H7 (cell line): ENCODE results near the gene SOWAHD. TPM values are rescaled to one million over a fixed set of nuclear protein-coding genes. Genes with fewer than 3 reads are reported as not detected.
"Not testable (repeated sequence)": the region's sequence is repeated elsewhere in the genome, so short reads cannot be mapped to it uniquely, and the experiment has no call there.

Experiments used
- DNase-seq: peaks from one replicate; pipeline ENCODE4 v3.0.0; 2012
- H3K27me3 ChIP-seq: 2 replicates; pipeline ENCODE4 v1.6.0; 2011; ENCODE audit warnings: mild to moderate bottlenecking, low read length; ENCODE audit not compliant: control insufficient read depth, insufficient read depth
- H3K36me3 ChIP-seq: replicated peaks from 2 replicates; pipeline ENCODE4 v1.5.1; 2011; ENCODE audit warnings: low read length; ENCODE audit not compliant: control insufficient read depth, insufficient read depth
- H3K4me3 ChIP-seq: 2 replicates; pipeline ENCODE4 v1.5.1; 2011; ENCODE audit warnings: low read depth, mild to moderate bottlenecking, control low read depth, low read length, moderate library complexity; ENCODE audit not compliant: insufficient read depth
- total RNA-seq: library from RNA; depleted of rRNA; stranded (reverse); fragments of >200 nt; shearing (Covaris generic); gene quantifications from 2 replicates; pipeline ENCODE4 v1.2.3, GENCODE V29; 2014; rRNA removed

Gene SOWAHD, protein sequence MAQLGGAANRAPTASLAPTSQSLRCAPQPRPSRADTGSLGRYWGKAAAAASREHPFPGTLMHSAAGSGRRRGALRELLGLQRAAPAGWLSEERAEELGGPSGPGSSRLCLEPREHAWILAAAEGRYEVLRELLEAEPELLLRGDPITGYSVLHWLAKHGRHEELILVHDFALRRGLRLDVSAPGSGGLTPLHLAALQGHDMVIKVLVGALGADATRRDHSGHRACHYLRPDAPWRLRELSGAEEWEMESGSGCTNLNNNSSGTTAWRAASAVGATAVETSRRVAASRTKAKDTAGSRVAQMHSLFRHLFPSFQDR
- total RNA-seq: 1.8 and 3.2 TPM in 2 replicates

DNA sequence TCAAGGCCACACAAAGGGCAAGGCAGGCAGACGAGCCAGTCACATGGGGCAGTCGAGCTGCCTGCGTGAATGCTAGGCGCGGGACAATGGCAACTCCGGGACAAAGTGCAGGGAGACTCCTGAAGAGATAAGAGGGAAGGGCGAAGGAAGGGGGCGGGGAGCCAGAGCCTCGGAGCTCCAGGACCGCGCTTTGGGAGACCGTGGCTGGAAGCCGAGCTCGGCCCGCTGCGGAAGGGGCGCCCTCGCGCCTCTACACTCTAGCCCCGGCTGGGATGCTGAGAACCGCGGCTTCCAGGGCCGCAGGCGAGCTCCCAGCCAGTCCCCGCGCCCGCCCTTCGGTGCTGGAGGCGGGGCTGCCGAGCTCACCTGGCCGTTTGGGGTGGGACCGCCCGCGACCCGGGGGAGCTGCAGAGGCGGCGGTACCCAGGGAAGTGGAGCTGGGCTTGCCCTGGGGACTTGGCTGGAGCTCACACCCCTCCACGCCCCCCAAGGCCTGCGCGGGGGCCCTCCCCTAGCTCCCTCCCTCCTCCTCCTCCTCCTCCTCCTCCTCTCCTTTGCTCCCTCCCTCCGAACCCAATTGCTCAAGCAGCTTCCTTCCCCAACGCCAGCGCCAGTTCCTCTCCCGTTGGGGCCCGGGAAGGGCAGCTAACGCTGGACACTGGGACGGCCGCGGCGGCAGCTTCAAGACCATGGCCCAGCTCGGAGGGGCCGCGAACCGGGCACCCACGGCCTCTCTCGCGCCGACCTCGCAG lies at the start of gene SOWAHD:
SOWAHD (plus strand) TSS at position 610 of the 752 bp plus-strand sequence; CDS start at position 690, 80 bp downstream.
- Histone ChIP-seq H3K4me3 (peak within 1 kb of the TSS; percentile 54), H3K36me3 (no peaks in the 10 kb centered on the region), H3K27me3 (peaks cover 14% of the 10 kb centered on the region)
- peak; percentile 85 for DNase-seq

DNA sequence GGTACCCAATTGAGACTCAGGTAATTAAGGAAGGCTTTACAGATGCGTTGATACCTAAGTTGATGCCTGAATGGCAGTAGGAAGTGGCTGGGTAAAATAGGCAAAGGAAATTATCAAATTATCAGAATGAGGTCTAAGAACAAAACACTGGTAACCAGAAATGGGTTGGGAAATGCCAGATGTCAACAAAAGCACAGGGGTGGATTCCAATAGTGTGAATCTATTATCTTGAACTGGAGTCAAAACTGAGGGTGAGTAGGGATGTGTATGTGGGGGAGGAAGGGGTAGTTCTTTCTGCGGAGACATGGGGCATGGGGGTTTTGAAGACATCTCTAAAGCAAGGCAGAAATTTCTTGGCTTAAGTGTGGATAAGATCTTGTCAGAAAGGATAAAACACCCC lies 49.5 kb upstream of the SOWAHD start:
- no peak overlapping the region for H3K4me3 ChIP-seq
- no peaks in the 10 kb centered on the region for H3K36me3 ChIP-seq
- no peak for DNase-seq
- no peaks in the 10 kb centered on the region for H3K27me3 ChIP-seq

DNA sequence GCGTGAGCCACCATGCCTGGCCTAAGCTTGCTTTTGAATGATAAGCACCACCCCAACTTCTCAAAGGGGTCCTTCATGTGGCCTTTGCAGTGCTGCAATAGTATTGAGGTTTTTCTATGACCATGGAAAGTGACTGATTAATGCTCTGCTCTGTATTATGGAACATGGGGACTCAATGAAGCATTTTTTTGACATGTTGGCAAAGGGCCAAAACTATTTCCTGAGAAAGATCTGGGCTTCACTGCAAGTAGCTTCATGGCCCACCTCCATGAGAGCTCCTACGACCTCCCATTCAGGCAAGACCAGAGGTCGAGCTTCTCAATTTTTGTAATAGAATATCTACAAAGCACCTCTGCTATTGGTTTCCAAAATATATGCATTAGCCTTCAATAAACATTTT lies 48.8 kb upstream of the SOWAHD start:
- Histone ChIP-seq H3K27me3 (no peaks in the 10 kb centered on the region), H3K36me3 (no peaks in the 10 kb centered on the region), H3K4me3 (no peak overlapping the region)
- no peak for DNase-seq

DNA sequence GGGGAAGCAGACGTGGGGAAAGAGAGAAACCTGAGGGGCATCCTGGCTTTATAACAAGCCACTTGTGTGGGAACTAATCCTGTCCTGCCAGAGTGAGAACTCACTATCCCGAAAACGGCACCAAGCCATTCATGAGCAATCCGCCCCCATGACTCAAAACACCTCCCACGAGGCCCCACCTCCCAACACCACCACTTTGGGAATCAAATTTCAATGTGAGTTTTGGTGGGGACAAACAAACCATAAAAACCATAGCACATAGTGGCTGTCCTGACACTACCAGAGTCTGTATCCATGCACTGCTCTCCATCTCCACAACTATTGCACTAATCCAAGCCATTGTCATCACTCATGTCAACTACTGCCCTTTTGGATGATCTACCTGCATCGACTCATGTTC lies 36.9 kb upstream of the SOWAHD start:
- no peak for DNase-seq
- no peak overlapping the region for H3K4me3 ChIP-seq
- H3K36me3 ChIP-seq: no peaks in the 10 kb centered on the region
- H3K27me3 ChIP-seq: no peaks in the 10 kb centered on the region

DNA sequence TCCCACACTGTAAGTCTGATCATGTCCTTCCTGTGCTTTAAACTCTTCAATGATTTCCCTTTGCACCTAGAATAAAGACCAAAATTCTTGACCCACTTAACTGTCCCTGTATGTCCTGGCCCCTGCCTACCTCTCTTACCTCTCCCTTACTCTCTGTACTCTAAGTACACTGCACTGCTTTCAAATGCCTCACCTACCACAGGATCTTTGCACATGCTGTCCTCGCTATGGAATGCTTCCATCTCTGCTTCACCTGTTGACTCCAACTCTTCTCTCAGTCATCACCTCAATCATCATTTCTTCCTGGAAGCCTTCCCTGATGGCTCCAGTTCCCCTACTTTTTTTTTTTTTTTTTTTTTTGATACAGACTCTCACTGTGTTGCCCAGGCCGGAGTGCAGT lies 36.5 kb upstream of the SOWAHD start:
- Histone ChIP-seq H3K27me3 (no peaks in the 10 kb centered on the region), H3K4me3 (no peak overlapping the region), H3K36me3 (no peaks in the 10 kb centered on the region)
- DNase-seq: no peak

DNA sequence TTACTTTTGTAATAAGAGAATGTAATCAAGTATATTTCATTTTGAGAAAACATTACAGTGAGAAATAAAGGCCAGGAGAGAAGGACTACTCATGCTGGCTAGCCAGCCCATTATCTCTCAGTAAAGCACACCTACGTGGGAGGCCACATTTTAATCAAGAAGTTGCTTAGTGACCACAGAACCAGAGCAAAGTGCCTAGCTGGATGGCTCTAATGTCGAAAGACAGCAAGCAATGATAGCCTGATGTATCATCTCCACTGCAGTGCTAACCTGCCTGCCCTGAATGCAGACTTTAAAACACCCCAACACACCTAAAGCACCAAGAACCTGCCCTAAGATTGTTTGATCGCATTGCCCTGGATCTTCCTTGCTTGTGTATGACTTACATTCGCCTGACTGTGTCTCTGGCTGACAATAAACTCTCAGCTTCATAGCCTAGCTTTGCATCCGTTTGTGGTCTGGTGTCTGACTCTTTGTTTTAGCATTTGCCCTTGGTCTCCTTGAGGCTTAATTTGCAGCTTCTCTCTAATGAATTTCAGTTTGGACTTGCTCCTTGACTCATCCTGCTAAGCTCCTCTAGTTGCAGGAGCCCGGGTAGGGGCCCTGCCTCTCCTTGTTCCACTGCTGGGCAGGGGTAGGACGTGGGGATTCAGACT lies 31.4 kb upstream of the SOWAHD start:
- no peak for DNase-seq

DNA sequence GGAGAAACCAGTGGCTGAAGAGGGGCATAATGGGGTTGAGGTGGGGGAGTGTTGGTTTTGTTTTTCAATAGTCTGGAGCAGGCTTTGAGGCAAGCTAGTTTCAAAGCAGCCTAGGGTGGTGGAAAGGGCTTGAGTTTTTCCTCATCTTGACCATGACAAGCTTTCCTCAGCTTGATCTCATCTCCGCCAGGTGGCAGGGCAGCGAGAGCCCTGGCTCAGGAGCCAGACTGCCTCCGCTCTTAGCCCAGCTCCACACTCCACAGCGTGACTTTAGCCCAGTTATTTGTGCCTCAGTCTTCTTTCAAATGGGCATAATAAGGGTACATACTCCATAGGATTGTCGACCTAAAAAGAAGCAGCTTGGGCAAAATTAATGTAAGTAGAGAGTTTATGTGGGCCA lies 29.9 kb upstream of the SOWAHD start:
- H3K36me3 ChIP-seq: no peaks in the 10 kb centered on the region
- H3K27me3 ChIP-seq: no peaks in the 10 kb centered on the region
- peak; percentile 37 for DNase-seq
- H3K4me3 ChIP-seq: no peak overlapping the region

More for the DNA sequence above, 31.4 kb upstream of the SOWAHD start:
- Histone ChIP-seq H3K4me3 (no peak overlapping the region), H3K27me3 (no peaks in the 10 kb centered on the region), H3K36me3 (no peaks in the 10 kb centered on the region)

DNA sequence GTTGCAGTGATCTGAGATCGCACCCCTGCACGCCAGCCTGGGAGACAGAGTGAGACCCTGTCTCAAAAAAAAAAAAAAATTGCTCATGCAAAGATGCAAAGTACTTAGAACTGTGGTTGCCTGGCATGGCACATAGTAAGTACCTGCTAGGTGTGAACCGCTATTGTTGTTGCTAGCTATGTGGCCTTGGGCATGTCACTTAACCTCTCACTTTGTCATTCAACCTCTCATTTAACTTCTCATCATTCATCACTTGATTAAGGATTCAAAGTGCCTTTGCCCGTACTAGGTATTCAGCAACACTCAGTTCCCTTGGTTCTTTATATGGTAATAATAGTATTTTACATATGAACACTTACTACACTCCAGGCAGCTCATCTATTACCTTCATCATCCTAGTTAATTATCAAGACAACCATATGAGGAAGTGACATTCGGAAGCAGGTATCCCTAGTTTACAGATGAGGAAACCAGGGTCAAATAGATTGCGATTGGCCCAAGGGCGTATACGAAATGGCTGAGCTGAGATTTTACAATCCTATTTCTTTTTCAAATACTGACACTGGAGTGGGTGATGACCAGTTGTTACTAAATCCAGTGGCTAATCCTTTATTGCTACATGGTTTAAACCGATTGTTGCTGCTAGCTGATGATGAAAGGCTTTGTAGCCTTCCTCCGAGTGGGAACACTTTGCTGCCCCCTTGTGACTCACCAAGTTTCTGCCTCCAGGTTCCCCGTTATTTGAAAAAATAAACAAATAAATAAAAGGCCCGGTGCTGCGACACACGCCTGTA lies 28.8 kb upstream of the SOWAHD start:
- peak; percentile 58 for DNase-seq
- Histone ChIP-seq H3K27me3 (no peaks in the 10 kb centered on the region), H3K4me3 (no peak overlapping the region), H3K36me3 (no peaks in the 10 kb centered on the region)

DNA sequence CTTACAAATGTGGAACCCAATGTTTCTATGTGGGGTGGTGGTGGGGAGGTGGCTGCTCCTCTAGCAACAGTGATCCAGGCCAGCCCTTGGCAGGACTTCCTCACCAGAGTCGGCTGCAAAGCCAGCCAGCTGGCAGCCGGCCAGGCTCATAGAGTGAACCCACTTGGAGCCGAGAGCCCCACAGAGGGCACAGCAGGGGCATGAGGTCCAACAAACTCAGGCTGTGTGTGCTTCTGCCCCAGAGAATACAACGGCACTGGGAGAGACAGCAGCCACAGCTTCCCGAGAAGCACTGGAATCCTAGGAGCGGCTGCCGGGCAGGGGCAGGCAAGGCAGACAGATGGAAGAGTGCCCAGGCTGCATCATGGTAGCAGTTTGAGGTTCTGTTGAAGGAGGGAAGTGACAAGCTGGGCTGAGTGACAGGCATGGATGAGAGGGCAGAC lies 23.5 kb upstream of the SOWAHD start:
- Histone ChIP-seq H3K4me3 (no peak overlapping the region), H3K27me3 (no peaks in the 10 kb centered on the region), H3K36me3 (no peaks in the 10 kb centered on the region)
- no peak for DNase-seq

DNA sequence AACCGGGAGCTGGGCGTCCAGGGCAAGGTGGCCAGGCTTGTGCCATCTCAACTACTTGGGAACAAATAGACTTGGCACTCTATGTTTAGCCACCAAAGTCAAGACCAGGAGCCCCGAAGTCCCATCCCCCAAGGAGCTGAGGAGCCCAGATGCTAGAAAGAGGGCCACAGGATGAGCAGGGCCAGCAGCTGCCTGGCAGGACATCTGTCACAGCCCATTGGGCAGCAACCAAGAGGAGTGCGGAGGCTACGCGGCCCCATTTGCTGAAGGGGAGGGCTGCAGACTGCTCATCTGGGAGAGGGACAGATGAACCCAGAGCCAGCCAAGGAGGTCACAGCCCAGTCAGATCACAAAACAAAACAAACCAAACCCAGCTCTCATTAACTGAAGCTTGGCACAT lies 22.9 kb upstream of the SOWAHD start:
- H3K27me3 ChIP-seq: no peaks in the 10 kb centered on the region
- H3K36me3 ChIP-seq: no peaks in the 10 kb centered on the region
- H3K4me3 ChIP-seq: no peak overlapping the region
- no peak for DNase-seq

DNA sequence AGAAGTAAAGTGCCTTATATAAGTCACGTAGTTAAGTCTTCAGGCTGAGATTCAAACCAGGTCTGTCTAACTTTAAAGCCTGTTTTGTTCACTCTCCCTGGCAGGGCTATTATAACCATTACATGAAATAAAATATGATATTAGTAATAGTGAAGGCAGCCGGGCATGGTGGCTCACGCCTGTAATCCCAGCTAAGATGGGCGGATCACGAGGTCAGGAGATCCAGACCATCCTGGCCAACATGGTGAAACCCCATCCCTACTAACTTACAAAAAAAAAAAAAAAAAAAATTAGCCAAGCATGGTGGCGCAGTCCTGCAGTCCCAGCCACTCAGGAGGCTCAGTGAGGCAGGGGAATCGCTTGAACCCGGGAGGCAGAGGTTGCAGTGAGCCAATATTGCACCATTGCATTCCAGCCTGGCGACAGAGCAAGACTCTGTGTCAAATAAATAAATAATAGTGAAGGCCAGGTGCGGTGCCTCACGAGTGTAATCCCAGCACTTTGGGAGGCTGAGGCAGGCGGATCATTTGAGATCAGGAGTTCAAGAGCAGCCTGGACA lies 22.1 kb upstream of the SOWAHD start:
- Histone ChIP-seq H3K4me3 (no peak overlapping the region), H3K36me3 (no peaks in the 10 kb centered on the region), H3K27me3 (no peaks in the 10 kb centered on the region)
- DNase-seq: no peak

DNA sequence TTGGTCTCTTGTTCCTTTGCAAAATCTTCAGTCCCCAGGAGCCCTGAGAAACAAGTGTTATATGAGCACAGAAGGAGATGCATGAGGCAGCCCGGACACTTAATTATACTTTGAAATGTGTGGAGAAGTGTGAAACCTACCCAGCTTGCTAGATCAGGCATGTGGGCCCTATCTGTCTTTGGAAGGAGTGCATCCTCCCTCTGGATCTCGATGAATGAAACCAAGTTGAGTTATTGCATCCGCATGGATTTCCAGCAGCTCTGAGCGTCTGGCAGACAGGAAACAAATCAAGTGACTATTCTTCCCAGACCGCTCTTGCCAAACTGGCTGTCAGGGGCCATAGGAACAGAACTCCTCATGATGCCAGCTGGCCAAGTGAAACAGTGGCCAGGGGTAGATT lies 19.6 kb upstream of the SOWAHD start:
- Histone ChIP-seq H3K36me3 (no peaks in the 10 kb centered on the region), H3K4me3 (no peak overlapping the region), H3K27me3 (no peaks in the 10 kb centered on the region)
- no peak for DNase-seq

DNA sequence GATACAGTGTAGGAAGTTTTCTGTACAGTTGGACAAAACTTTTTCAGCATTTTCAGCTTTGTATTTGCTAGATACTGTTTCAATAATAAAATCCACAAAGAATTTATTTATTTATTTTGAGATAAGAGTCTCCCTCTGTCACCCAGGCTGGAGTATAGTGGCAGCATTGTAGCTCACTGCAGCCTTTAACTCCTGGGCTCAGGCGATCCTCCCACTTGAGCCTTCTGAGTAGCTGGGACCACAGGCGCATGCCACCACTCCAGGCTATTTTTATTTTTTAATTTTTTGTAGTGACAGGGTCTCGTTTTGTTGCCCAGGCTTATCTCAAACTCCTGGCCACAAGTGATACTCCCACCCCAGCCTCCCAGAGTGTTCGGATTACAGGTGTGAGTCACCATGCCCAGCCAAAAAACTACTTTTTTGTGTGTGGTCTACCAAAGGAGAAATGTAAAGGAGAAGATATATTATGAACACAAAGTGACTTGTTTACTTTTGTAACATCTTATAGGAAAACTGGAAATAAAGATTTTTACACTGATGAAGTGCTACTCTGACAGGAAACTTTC lies 13.0 kb upstream of the SOWAHD start:
- Histone ChIP-seq H3K36me3 (no peaks in the 10 kb centered on the region), H3K27me3 (no peaks in the 10 kb centered on the region), H3K4me3 (no peak overlapping the region)
- no peak for DNase-seq

DNA sequence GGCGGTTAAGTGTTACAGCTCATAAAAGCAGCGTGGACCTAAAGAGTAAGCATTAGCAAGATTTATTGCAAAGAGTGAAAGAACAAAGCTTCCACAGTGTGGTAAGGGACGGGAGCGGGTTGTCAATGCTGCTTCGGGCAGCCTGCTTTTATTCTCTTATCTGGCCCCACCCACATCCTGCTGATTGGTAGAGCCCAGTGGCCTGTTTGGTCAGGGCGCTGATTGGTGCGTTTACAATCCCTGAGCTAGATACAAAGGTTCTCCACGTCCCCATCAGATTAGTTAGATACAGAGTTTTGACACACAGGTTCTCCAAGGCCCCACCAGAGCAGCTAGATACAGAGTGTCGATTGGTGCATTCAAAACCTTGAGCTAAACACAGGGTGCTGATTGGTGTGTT lies 8.3 kb upstream of the SOWAHD start:
- not testable (repeated sequence) for H3K4me3 ChIP-seq, H3K27me3 ChIP-seq, H3K36me3 ChIP-seq, DNase-seq
